GM10266 (cell line): ENCODE results near the gene STK32A.

ENCODE experiments used
- DNase-seq: peaks from one replicate; pipeline ENCODE4 v3.0.0; 2012; ENCODE audit errors: extremely low spot score
- CTCF ChIP-seq: IDR thresholded peaks from 2 replicates; pipeline ENCODE4 v1.5.1; 2012; ENCODE audit warnings: mild to moderate bottlenecking, low read depth; ENCODE audit not compliant: control insufficient read depth, insufficient read depth; ENCODE audit errors: missing control alignments

The STK32A gene

DNA sequence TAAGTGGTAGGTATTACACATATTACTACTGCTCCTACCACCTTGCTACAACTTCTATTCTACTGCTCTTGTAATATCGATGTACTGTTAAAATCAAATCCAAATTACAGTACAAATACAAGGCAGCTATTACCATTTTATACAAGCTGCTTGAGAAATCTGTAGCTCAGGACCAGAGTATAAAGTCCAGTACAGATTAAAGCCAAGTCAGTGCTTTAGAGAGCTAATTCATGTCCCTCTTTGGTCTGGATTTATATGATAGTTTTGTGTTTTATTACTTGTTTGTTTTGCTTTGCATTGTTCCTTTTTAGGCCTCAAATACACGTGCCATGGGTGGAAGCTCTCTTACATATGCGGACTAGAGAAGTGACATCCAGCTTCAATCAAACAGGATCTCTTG, 199.2 kb downstream of the STK32A start:
- no peak for TF ChIP-seq CTCF

GRCh38 chr5:147436596-147436995, 201.8 kb downstream of the STK32A start:
- no peak for DNase-seq
- no peak for TF ChIP-seq CTCF

More for the DNA sequence above, 199.2 kb downstream of the STK32A start:
- DNase-seq: no peak

DNA sequence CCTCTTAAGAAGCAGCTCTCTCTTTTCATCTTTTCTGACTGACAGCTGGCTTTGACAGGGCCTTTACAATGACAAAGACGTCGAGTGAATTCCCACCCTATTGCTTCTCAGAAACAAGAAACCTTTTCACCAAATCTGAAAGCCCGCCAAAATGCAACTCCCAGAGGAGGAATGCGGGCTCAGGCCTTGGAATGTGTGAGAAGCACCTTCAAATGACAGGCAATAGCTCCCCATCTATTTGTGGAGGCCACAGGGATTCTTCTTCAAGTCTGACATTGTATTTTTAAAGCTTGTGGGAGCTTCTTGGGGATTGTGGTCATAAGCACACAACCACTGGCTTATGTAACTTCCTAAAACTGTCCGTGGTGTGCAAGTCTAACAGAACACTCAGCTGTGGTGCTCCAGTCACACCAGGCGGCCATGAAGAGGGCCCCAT, 202.4 kb downstream of the STK32A start:
- DNase-seq: no peak
- TF ChIP-seq CTCF: no peak
